NT2/D1 (cell line): ENCODE results near the gene PMEL.

Source experiments
- SUZ12 ChIP-seq: IDR thresholded peaks from 2 replicates; pipeline ENCODE4 v1.6.1; 2011; ENCODE audit not compliant: insufficient read length, insufficient read depth; ENCODE audit errors: extremely low read depth
- YY1 ChIP-seq: IDR thresholded peaks from 2 replicates; pipeline ENCODE4 v1.6.1; 2011; ENCODE audit not compliant: insufficient read length, insufficient read depth
- ZNF274 ChIP-seq: IDR thresholded peaks from 2 replicates; pipeline ENCODE4 v1.6.1; 2011; ENCODE audit warnings: mild to moderate bottlenecking, low read depth, low read length

DNA sequence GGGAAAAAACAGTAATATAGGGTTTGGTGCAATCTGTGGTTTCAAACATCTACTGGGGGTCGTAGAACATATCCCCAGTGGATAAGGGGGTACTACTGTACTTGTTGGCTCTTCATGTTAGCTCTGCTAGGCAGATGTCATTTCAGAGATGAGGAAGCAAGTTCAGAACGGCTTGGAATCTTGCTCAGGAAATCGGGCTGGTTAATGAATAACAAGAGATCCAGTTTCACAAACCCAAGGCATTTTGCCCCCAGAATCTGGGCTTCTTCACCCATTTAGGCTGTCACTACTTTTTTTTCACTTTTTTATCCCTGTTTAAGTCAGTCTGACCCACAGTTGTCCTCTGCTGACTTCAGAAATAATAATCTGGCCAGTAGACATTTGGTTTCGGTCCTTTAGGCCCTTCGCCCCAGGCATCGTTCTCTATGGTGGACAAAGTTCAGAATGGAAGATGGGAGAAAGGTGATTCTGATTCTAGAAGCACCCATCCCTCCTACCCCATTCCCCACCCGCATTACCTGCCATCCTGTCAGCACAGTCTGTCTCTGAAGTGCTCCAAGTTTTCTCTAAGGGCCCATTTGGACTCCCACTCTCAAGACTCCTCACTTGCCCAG is 35.8 kb upstream of the PMEL start:
- TF ChIP-seq SUZ12: no peak
- TF ChIP-seq YY1: no peak
- TF ChIP-seq ZNF274: no peak
